Measurements from ENCODE around the gene NOL9. TPM values are rescaled to one million over a fixed set of nuclear protein-coding genes. Genes with fewer than 3 reads are reported as not detected.

Gene NOL9
- total and polyA plus RNA-seq, 9 of the 15 experiments (the other 6 are each of a cell fraction or from before 2014, with no cell fraction given): 5.6 to 76.5 (median 47.3) TPM

- no peak for TF ChIP-seq U2AF2 (optimal IDR thresholded peaks at IDR 0.05; ENCODE audit: low read depth, low read length)
- no peak for TF ChIP-seq ZNF316 (IDR thresholded peaks at IDR 0.05)
- TF ChIP-seq ZNF217 (CRISPR knock-in tag; IDR thresholded peaks at IDR 0.05): no peak
- TF ChIP-seq ZNF354B (CRISPR knock-in tag; IDR thresholded peaks at IDR 0.05): no peak
- TF ChIP-seq HIVEP1 (CRISPR knock-in tag; IDR thresholded peaks at IDR 0.05): no peak
- no peak for TF ChIP-seq MCM2 (IDR thresholded peaks at IDR 0.05; ENCODE audit: low read depth)
- peak; percentile 14; the same call in 1 of the 2 replicates for TF ChIP-seq PREB (CRISPR knock-in tag; IDR thresholded peaks at IDR 0.05)
- no peak for TF ChIP-seq ZNF324 (CRISPR knock-in tag; IDR thresholded peaks at IDR 0.05)
- no peak for TF ChIP-seq CBX5 (IDR thresholded peaks at IDR 0.05; ENCODE audit: borderline replicate concordance, low read depth)
- no peak for TF ChIP-seq ZNF764 (CRISPR knock-in tag; IDR thresholded peaks at IDR 0.05; ENCODE audit: low read depth)
- no peak for TF ChIP-seq CC2D1A (IDR thresholded peaks at IDR 0.05)
- no peak for TF ChIP-seq ZKSCAN3 (CRISPR knock-in tag; IDR thresholded peaks at IDR 0.05)
- TF ChIP-seq ZC3H8 (IDR thresholded peaks at IDR 0.05): no peak
- TF ChIP-seq ZBED1 (IDR thresholded peaks at IDR 0.05): no peak
- TF ChIP-seq SMAD1 (IDR thresholded peaks at IDR 0.05; ENCODE audit: low read depth, low read length, partially characterized antibody): peak; percentile 54
- no peak for TF ChIP-seq CBX8 (IDR thresholded peaks at IDR 0.05; ENCODE audit: borderline replicate concordance, extremely low read depth, low read depth, low read length, poor library complexity, severe bottlenecking)
- no peak for TF ChIP-seq THRAP3 (IDR thresholded peaks at IDR 0.05; ENCODE audit: borderline replicate concordance)
- no peak for TF ChIP-seq BDP1 (IDR thresholded peaks at IDR 0.05; ENCODE audit: insufficient read depth, insufficient read length)
- TF ChIP-seq LARP7 (IDR thresholded peaks at IDR 0.05): no peak
- no peak for TF ChIP-seq ZBTB26 (CRISPR knock-in tag; IDR thresholded peaks at IDR 0.05)
- TF ChIP-seq, protein P1, sequence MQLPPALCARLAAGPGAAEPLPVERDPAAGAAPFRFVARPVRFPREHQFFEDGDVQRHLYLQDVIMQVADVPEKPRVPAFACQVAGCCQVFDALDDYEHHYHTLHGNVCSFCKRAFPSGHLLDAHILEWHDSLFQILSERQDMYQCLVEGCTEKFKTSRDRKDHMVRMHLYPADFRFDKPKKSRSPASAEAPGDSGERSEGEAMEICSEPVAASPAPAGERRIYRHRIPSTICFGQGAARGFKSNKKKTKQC (CRISPR knock-in tag; IDR thresholded peaks at IDR 0.05): no peak
- TF ChIP-seq DMBX1 (CRISPR knock-in tag; IDR thresholded peaks at IDR 0.05; ENCODE audit: borderline replicate concordance): no peak; the same call in 1 of the 2 replicates
- no peak for TF ChIP-seq HDAC2 (IDR thresholded peaks at IDR 0.05)
- 0 out of 2 replicates have a peak, but pooled peaks have one; percentile 29 for TF ChIP-seq SP1 (CRISPR knock-in tag; IDR thresholded peaks at IDR 0.05)
- no peak for TF ChIP-seq PRMT5 (CRISPR knock-in tag; IDR thresholded peaks at IDR 0.05)
Observed at GRCh38 chr1:6602669-6603237, 48.4 kb upstream of the NOL9 start, which contains the start of gene KLHL21 (continued).
